SJSA1 (cell line): ENCODE data around the gene MYLK. TPM values are rescaled to one million over a fixed set of nuclear protein-coding genes. Genes with fewer than 3 reads are reported as not detected.

ENCODE experiments used
- DNase-seq, 2 experiments: peaks; one replicate each; pipeline ENCODE4 v3.0.0-alpha.2; 2015 to 2020; ENCODE audit warnings: low spot score in 2 of 2, low read depth in 1 of 2
- H3K27ac ChIP-seq: fragments of 250-450 bp; sonication (Bioruptor Pico); 2 replicates; pipeline ENCODE4 v1.5.1; 2020; ENCODE audit warnings: mild to moderate bottlenecking, moderate library complexity
- H3K27me3 ChIP-seq: fragments of 250-450 bp; sonication (Bioruptor Pico); replicated peaks from 2 replicates; pipeline ENCODE4 v1.5.1; 2020; ENCODE audit warnings: mild to moderate bottlenecking, moderate library complexity
- H3K36me3 ChIP-seq: fragments of 250-450 bp; sonication (Bioruptor Pico); 2 replicates; pipeline ENCODE4 v1.5.1; 2020; ENCODE audit warnings: mild to moderate bottlenecking
- H3K4me1 ChIP-seq: fragments of 250-450 bp; sonication (Bioruptor Pico); replicated peaks from 2 replicates; pipeline ENCODE4 v1.6.1; 2021; ENCODE audit warnings: mild to moderate bottlenecking
- H3K4me3 ChIP-seq: fragments of 250-450 bp; sonication (Bioruptor Pico); 2 replicates; pipeline ENCODE4 v1.5.1; 2020; ENCODE audit warnings: mild to moderate bottlenecking
- H3K9me3 ChIP-seq: fragments of 250-450 bp; sonication (Bioruptor Pico); replicated peaks from 2 replicates; pipeline ENCODE4 v1.5.1; 2020; ENCODE audit warnings: mild to moderate bottlenecking
- total RNA-seq: library from RNA; depleted of rRNA; stranded (reverse); fragments of >200 nt; shearing (Covaris generic); gene quantifications from 2 replicates; pipeline ENCODE4 v1.2.3, GENCODE V29; 2014

Gene MYLK
- total RNA-seq, 1 experiment from 2014 or later = 147 TPM

DNA sequence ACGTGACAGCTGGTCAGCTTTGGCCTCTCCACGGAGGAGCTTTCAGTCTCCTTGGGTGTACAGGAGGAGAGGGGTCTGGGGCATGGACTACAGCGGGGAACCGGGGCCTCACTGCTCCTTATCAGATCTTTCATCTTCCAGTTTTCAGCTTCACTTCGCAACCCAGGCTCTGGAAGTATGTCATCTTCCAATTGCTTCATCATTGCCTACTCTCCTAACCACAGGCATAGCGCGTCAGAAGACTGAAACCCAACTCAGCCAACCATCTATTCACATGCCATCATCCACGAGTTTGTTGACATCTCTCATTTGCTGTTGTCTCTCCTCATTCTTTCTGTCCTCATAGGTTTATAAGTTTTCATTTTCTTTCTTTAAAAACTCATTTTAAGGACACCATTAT lies 119.5 kb downstream of the MYLK start:
- H3K9me3 ChIP-seq = no peaks in the 10 kb centered on the region
- no peak for DNase-seq
- peaks cover 32% of the 10 kb centered on the region for H3K4me1 ChIP-seq
- H3K27ac ChIP-seq = no peak overlapping the region
- no peaks in the 10 kb centered on the region for H3K36me3 ChIP-seq
- H3K27me3 ChIP-seq = no peaks in the 10 kb centered on the region
- no peak overlapping the region for H3K4me3 ChIP-seq

- DNase-seq = no peak
- no peaks in the 10 kb centered on the region for H3K9me3 ChIP-seq
- H3K4me3 ChIP-seq = no peak overlapping the region
- peaks cover 51% of the 10 kb centered on the region for H3K4me1 ChIP-seq
- no peaks in the 10 kb centered on the region for H3K27me3 ChIP-seq
- no peaks in the 10 kb centered on the region for H3K36me3 ChIP-seq
- H3K27ac ChIP-seq = no peak overlapping the region
Measured at GRCh38 chr3:123762805-123763204, 121.3 kb downstream of the MYLK start.

GRCh38 chr3:123760817-123761216 lies 123.3 kb downstream of the MYLK start:
- no peak overlapping the region for H3K4me3 ChIP-seq
- H3K9me3 ChIP-seq = no peaks in the 10 kb centered on the region
- no peaks in the 10 kb centered on the region for H3K36me3 ChIP-seq
- no peak for DNase-seq
- no peaks in the 10 kb centered on the region for H3K27me3 ChIP-seq
- no peak overlapping the region for H3K27ac ChIP-seq
- peaks cover 51% of the 10 kb centered on the region for H3K4me1 ChIP-seq

GRCh38 chr3:123759871-123760270 lies 124.3 kb downstream of the MYLK start:
- no peak overlapping the region for H3K27ac ChIP-seq
- no peak for DNase-seq
- H3K4me1 ChIP-seq = peaks cover 55% of the 10 kb centered on the region
- no peaks in the 10 kb centered on the region for H3K9me3 ChIP-seq
- H3K36me3 ChIP-seq = no peaks in the 10 kb centered on the region
- no peaks in the 10 kb centered on the region for H3K27me3 ChIP-seq
- H3K4me3 ChIP-seq = no peak overlapping the region

- H3K27me3 ChIP-seq = no peaks in the 10 kb centered on the region
- H3K36me3 ChIP-seq = no peaks in the 10 kb centered on the region
- H3K27ac ChIP-seq = no peak overlapping the region
- no peaks in the 10 kb centered on the region for H3K9me3 ChIP-seq
- no peak overlapping the region for H3K4me3 ChIP-seq
- H3K4me1 ChIP-seq = peaks cover 55% of the 10 kb centered on the region
- DNase-seq = no peak
Measured at GRCh38 chr3:123759311-123759710, 124.8 kb downstream of the MYLK start.

DNA sequence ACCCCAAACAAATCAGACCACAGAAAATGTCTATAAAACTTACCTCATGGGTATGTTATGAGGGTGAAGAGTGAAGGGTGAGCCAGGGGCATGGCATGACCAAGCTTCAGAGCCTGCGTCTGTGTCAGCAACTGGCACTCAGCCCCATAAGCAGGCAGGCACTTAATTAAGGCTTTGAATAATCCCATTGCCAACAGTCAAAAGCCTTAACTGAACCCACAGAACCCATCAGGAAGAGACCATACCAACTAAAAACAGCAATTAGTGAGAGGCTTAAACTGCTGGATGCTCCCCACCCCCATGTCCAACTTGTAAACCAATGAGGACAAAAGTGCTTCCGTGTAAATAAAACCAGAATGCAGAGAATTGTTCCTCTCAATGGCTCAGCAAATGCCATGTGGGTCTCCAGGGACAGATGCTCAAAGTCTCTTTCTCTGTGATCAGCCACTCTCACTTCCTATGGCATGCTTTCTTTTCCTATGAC lies 126.0 kb downstream of the MYLK start:
- Histone ChIP-seq H3K27me3 (no peaks in the 10 kb centered on the region), H3K4me3 (no peak overlapping the region), H3K36me3 (no peaks in the 10 kb centered on the region), H3K4me1 (peaks cover 54% of the 10 kb centered on the region), H3K9me3 (no peaks in the 10 kb centered on the region), H3K27ac (peak overlapping the region; percentile 64)
- peak; percentile 55 to 79 for DNase-seq

- no peaks in the 10 kb centered on the region for H3K9me3 ChIP-seq
- H3K36me3 ChIP-seq = no peaks in the 10 kb centered on the region
- H3K27me3 ChIP-seq = no peaks in the 10 kb centered on the region
- H3K4me3 ChIP-seq = no peak overlapping the region
- peak; percentile 68 to 70 for DNase-seq
- peaks cover 47% of the 10 kb centered on the region for H3K4me1 ChIP-seq
- peak overlapping the region; percentile 64 for H3K27ac ChIP-seq
Measured at GRCh38 chr3:123757281-123757940, 126.7 kb downstream of the MYLK start.

DNA sequence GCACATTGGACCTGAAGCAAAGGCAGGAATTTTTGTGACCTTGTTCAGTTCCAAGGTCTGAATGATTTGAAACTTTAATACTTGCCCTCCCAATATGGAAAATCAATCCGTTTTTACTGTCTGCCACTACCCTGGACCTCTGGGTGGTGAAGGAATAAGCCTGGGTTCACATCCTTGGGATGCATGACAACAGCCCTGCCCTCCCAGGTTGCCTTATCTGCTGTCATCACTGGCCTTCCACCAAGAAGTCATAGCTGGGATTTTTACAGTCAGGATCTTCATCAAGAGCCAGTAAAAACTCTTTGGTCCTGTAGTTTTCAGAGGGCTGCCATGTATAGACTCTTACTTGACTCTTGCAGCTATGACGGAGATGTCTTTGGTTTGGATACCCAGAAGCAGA lies 128.6 kb downstream of the MYLK start:
- H3K27ac ChIP-seq = no peak overlapping the region
- no peaks in the 10 kb centered on the region for H3K9me3 ChIP-seq
- no peaks in the 10 kb centered on the region for H3K27me3 ChIP-seq
- H3K4me3 ChIP-seq = no peak overlapping the region
- peaks cover 4% of the 10 kb centered on the region; the same call in 1 of the 2 replicates for H3K36me3 ChIP-seq
- H3K4me1 ChIP-seq = peaks cover 59% of the 10 kb centered on the region
- DNase-seq = no peak

- Histone ChIP-seq H3K4me3 (no peak overlapping the region), H3K27ac (no peak overlapping the region), H3K4me1 (peaks cover 63% of the 10 kb centered on the region), H3K27me3 (no peaks in the 10 kb centered on the region), H3K36me3 (peaks cover 4% of the 10 kb centered on the region; the same call in 1 of the 2 replicates), H3K9me3 (no peaks in the 10 kb centered on the region)
- DNase-seq = no peak
Measured at GRCh38 chr3:123755085-123755484, 129.0 kb downstream of the MYLK start.

- Histone ChIP-seq H3K9me3 (no peaks in the 10 kb centered on the region), H3K27ac (no peak overlapping the region), H3K27me3 (no peaks in the 10 kb centered on the region), H3K36me3 (peaks cover 4% of the 10 kb centered on the region; the same call in 1 of the 2 replicates), H3K4me3 (no peak overlapping the region), H3K4me1 (peaks cover 58% of the 10 kb centered on the region)
- DNase-seq = no peak
Measured at GRCh38 chr3:123753286-123753685, 130.8 kb downstream of the MYLK start.

GRCh38 chr3:123752228-123752627 lies 131.9 kb downstream of the MYLK start:
- no peak for DNase-seq
- no peaks in the 10 kb centered on the region for H3K9me3 ChIP-seq
- H3K27ac ChIP-seq = no peak overlapping the region
- peaks cover 4% of the 10 kb centered on the region; the same call in 1 of the 2 replicates for H3K36me3 ChIP-seq
- H3K4me3 ChIP-seq = no peak overlapping the region
- H3K27me3 ChIP-seq = no peaks in the 10 kb centered on the region
- peaks cover 47% of the 10 kb centered on the region for H3K4me1 ChIP-seq

DNA sequence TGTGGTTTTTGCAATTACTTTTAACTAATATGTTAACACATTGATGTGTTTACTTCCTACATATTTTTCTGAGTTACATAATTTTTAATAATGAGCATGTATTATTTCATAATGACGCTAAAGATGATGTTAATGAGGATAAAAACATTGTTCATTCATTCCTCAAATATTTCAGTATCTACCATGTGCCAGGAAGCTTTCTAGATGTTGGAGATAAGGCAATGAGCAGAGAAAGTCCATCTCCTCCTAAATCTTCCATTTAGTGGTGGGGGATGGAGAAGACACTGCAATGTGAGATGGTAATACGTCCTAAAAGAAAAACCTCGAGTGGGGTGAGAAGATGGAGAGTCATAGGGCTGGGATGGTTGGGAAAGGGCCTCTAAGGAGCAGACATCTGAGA lies 132.7 kb downstream of the MYLK start:
- DNase-seq = no peak
- H3K9me3 ChIP-seq = no peaks in the 10 kb centered on the region
- H3K4me3 ChIP-seq = no peak overlapping the region
- peak overlapping the region; percentile 81 for H3K27ac ChIP-seq
- peaks cover 39% of the 10 kb centered on the region for H3K4me1 ChIP-seq
- peaks cover 4% of the 10 kb centered on the region; the same call in 1 of the 2 replicates for H3K36me3 ChIP-seq
- H3K27me3 ChIP-seq = no peaks in the 10 kb centered on the region

DNA sequence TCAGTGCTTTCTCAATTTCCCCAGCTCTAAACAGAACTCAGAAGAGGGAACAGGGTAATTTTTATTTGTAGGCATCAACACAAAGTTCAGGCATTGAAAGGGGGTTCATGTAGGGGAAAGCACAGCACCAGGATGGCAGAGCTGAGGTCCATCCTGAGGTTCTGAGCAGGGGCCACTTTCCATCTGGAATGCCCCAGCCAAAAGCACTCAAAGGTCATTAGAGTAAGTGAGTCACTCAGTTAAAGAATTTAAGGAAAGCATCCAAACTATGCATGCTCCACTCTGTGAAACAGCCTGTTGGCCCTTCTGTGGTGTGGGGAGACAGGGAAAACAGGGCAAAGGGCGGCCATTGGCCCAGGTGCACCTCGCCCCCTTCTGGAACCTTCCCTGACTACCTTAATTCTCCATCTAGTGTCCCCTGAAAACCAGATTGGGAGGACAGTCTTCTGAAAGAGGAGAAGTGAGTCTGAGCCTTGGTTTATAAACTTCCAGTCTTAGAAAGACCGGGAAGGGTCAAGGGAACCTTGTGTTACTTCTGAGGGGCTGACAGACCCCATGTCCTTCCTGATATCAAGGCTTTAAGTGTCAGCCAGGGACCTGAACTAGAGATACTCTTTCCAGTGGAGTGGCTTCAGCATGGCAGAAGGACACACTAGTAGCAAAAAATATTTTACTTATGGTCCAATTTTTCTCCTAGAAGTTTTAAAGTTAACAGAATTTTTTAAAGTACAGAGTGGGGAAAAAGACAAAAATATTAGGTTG lies 133.3 kb downstream of the MYLK start:
- Histone ChIP-seq H3K4me1 (peaks cover 33% of the 10 kb centered on the region), H3K9me3 (no peaks in the 10 kb centered on the region), H3K36me3 (peaks cover 4% of the 10 kb centered on the region; the same call in 1 of the 2 replicates), H3K4me3 (no peak overlapping the region), H3K27ac (peak overlapping the region; percentile 81), H3K27me3 (no peaks in the 10 kb centered on the region)
- DNase-seq = peak; percentile 78 to 81

- Histone ChIP-seq H3K27me3 (no peaks in the 10 kb centered on the region), H3K36me3 (peaks cover 4% of the 10 kb centered on the region; the same call in 1 of the 2 replicates), H3K4me1 (peaks cover 27% of the 10 kb centered on the region), H3K27ac (peak overlapping the region; percentile 81), H3K4me3 (no peak overlapping the region), H3K9me3 (no peaks in the 10 kb centered on the region)
- peak in 1 of 2 experiments; percentile 21 for DNase-seq
Measured at GRCh38 chr3:123750209-123750608, 133.9 kb downstream of the MYLK start.
